IPS DF 6.9 (cell line): Measurements from ENCODE around the gene AGAP3.

Experiments
- DNase-seq: peaks from one replicate; pipeline ENCODE4 v3.0.0-alpha.2; 2013; ENCODE audit warnings: low read depth, low spot score
- H3K27ac ChIP-seq: one replicate; pipeline ENCODE4 v1.5.1; 2013; ENCODE audit warnings: low read length, control low read depth
- H3K27me3 ChIP-seq: 2 replicates; pipeline ENCODE4 v1.6.1; 2013; ENCODE audit warnings: mild to moderate bottlenecking, low read length; ENCODE audit not compliant: control insufficient read depth, insufficient read depth
- H3K36me3 ChIP-seq: 2 replicates; pipeline ENCODE4 v1.6.1; 2013; ENCODE audit warnings: low read length; ENCODE audit not compliant: control insufficient read depth, insufficient read depth
- H3K4me1 ChIP-seq: 2 replicates; pipeline ENCODE4 v1.6.1; 2013; ENCODE audit warnings: low read length; ENCODE audit not compliant: control insufficient read depth, insufficient read depth
- H3K4me3 ChIP-seq: 2 replicates; pipeline ENCODE4 v1.5.1; 2013; ENCODE audit warnings: mild to moderate bottlenecking, low read length
- H3K9me3 ChIP-seq: 2 replicates; pipeline ENCODE4 v1.6.1; 2013; ENCODE audit warnings: low read length, inconsistent platforms; ENCODE audit not compliant: control insufficient read depth, insufficient read depth
- WGBS: extraction: QIAGEN DNeasy Blood & Tissue Kit; methylation state at CpG from one replicate; pipeline ENCODE4 v1.1.7; 2013; ENCODE audit warnings: mixed read lengths, missing lambda C conversion rate; ENCODE audit not compliant: insufficient read length, insufficient coverage; 5-methylcytosine and 5-hydroxymethylcytosine counted together

The AGAP3 gene

DNA sequence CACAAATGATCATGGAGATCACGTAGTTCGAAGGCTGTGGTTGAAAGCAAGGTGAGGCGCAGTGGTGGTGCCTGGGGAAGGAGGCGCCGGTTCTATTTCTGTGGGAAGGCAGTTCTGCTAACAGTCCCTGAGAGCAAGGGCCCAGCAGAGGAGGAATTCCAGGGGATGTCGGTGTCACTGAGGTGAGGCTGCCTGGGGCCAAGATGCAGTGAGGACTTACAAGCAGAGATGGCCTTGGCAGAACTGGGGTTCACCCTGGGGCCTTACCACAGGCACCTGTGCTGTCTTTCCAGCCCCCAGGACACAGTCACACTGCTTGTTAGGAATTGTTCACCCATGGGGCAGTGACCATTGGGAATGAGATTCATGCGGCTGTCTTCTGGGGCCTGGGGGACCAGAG is 54.6 kb downstream of the AGAP3 start:
- peaks cover 9% of the 10 kb centered on the region for H3K4me1 ChIP-seq
- peaks cover 14% of the 10 kb centered on the region; the same call in 1 of the 2 replicates for H3K36me3 ChIP-seq
- no peak for DNase-seq
- no peak overlapping the region for H3K4me3 ChIP-seq
- no CpG with 5 or more reads among the region's 7 CpGs for WGBS
- H3K27me3 ChIP-seq, result no peaks in the 10 kb centered on the region
- no peaks in the 10 kb centered on the region for H3K9me3 ChIP-seq
- no peak overlapping the region for H3K27ac ChIP-seq

DNA sequence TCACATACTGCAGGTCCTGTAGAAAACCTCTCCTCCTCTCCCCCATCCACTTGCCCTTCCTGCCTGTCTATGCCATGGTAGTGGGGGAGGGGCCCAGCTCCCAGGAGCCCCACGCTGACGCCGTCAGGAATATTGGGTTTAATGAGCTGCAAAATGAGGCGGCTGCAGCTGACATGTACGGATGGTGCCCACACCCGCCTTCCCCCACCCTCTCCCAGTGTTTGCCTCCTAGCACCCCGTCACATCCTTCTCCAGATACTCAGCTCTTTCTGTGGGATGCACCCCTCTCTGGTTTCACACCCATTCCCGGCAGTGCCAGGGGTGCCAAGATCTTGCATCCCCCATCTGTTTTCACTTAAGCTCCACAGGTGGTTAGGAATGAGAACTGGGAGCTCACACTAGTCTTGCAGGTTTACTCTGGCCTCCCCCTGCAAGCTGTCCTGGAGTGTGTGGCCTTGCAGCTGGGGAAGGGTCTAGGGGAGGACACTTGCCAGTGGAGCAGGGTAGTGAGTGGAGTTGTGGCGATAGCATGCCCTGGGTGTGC is 55.1 kb downstream of the AGAP3 start:
- H3K27ac ChIP-seq, result no peak overlapping the region

DNA sequence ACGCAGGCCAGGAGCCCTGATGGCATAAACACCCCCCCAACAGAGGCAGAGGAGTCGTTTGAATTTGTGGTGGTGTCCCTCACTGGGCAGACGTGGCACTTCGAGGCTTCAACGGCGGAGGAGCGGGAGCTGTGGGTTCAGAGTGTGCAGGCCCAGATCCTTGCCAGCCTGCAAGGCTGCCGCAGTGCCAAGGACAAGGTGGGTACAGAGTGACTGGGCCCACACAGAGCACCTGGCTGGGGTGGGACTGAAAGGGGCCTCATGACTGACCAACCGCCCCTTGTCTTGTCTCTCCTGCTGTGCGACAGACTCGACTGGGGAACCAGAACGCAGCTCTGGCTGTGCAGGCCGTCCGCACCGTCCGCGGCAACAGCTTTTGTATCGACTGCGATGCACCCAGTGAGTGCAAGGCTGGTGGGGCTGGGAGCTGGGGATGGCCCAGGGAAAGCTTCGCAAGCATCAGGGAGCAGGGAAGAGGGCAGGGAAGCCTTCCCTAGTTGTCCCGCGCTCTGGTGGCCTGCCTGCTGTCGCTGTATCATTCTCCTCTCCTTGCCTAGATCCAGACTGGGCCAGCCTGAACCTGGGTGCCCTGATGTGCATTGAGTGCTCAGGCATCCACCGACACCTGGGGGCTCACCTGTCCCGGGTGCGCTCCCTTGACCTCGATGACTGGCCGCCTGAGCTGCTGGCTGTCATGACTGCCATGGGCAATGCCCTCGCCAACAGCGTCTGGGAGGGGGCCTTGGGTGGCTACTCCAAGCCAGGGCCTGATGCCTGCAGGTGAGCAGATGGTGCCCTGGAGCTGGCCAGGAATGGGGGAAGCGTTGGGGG is 55.8 kb downstream of the AGAP3 start:
- Histone ChIP-seq H3K27ac (no peak overlapping the region), H3K4me1 (peaks cover 9% of the 10 kb centered on the region), H3K9me3 (no peaks in the 10 kb centered on the region), H3K27me3 (no peaks in the 10 kb centered on the region), H3K36me3 (peaks cover 14% of the 10 kb centered on the region; the same call in 1 of the 2 replicates), H3K4me3 (no peak overlapping the region)
- no peak for DNase-seq
- no CpG with 5 or more reads among the region's 31 CpGs for WGBS

More for the DNA sequence above, 55.1 kb downstream of the AGAP3 start:
- Histone ChIP-seq H3K27me3 (no peaks in the 10 kb centered on the region), H3K9me3 (no peaks in the 10 kb centered on the region), H3K4me1 (peaks cover 9% of the 10 kb centered on the region), H3K4me3 (no peak overlapping the region), H3K36me3 (peaks cover 14% of the 10 kb centered on the region; the same call in 1 of the 2 replicates)
- DNase-seq, result no peak
- WGBS, result no CpG with 5 or more reads among the region's 9 CpGs

DNA sequence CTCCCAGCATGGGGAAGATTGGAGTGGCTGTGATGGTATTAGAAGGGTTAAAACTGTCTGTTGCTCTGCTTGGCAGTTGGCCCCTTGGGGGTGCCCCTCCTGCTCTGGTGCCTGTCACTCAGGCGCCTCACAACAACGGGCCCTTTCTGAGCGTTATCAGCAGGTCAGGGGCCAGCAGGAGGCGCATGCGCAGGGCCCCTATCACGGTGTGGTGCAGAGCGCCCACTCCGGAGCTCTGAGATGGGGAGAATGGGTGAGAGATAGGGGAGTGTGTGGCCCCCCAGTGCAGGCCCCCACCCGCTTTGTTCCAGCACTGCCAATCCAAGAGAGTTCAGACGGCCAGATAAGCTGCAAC is 56.4 kb downstream of the AGAP3 start:
- H3K27ac ChIP-seq, result no peak overlapping the region
- DNase-seq, result no peak

DNA sequence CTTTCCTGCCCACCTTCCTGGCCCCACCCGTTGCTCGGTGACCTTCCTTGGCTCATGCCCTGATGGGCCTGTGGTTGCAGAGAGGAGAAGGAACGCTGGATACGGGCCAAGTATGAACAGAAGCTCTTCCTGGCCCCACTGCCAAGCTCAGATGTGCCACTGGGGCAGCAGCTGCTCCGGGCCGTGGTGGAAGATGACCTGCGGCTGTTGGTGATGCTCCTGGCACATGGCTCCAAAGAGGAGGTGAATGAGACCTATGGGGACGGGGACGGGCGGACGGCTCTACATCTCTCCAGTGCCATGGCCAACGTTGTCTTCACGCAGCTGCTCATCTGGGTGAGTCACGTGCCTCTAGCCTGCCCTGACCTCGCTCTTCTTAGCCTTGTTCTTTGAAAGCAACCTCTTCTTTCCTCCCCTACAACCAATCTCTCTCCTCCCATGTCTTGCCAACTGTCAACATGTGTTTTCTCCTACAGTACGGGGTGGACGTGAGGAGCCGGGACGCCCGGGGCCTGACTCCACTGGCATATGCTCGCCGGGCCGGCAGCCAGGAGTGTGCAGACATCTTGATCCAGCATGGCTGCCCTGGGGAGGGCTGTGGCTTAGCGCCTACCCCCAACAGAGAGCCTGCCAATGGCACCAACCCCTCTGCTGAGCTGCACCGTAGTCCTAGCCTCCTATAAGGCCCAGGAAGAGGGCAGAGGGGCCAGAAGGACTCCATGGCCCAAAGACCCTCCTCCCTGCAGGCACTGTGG is 57.2 kb downstream of the AGAP3 start:
- no CpG with 5 or more reads among the region's 25 CpGs for WGBS
- no peak overlapping the region for H3K4me3 ChIP-seq
- no peak for DNase-seq
- no peaks in the 10 kb centered on the region for H3K9me3 ChIP-seq
- no peaks in the 10 kb centered on the region for H3K27me3 ChIP-seq
- H3K36me3 ChIP-seq, result peaks cover 14% of the 10 kb centered on the region; the same call in 1 of the 2 replicates
- H3K27ac ChIP-seq, result no peak overlapping the region
- peaks cover 9% of the 10 kb centered on the region for H3K4me1 ChIP-seq

More for the DNA sequence above, 56.4 kb downstream of the AGAP3 start:
- peaks cover 9% of the 10 kb centered on the region for H3K4me1 ChIP-seq
- H3K27me3 ChIP-seq, result no peaks in the 10 kb centered on the region
- no peak overlapping the region for H3K4me3 ChIP-seq
- peaks cover 14% of the 10 kb centered on the region; the same call in 1 of the 2 replicates for H3K36me3 ChIP-seq
- no CpG with 5 or more reads among the region's 10 CpGs for WGBS
- H3K9me3 ChIP-seq, result no peaks in the 10 kb centered on the region

DNA sequence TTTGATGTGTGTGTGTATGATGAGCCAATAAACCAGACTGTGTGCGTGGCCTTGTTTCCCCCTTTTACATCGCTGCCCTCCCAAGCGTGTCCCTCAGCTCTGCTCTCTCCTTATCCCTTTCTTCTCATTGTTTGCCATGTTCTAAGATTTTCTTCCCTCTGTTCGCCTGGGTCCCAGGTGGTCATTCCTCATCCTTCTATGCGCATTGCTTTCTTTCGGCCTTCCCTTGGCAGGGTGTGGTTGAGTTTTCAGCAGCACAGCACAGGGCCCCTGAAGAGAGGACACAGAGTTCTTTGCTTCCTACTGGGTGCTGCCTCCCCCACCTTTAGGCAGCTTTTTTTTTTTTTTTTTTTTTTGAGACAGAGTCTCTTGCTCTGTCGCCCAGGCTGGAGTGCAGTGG is 58.1 kb downstream of the AGAP3 start:
- Histone ChIP-seq H3K36me3 (peaks cover 14% of the 10 kb centered on the region; the same call in 1 of the 2 replicates), H3K4me3 (no peak overlapping the region), H3K27me3 (no peaks in the 10 kb centered on the region), H3K4me1 (peaks cover 7% of the 10 kb centered on the region), H3K9me3 (no peaks in the 10 kb centered on the region), H3K27ac (no peak overlapping the region)
- no CpG with 5 or more reads among the region's 7 CpGs for WGBS
- DNase-seq, result no peak

DNA sequence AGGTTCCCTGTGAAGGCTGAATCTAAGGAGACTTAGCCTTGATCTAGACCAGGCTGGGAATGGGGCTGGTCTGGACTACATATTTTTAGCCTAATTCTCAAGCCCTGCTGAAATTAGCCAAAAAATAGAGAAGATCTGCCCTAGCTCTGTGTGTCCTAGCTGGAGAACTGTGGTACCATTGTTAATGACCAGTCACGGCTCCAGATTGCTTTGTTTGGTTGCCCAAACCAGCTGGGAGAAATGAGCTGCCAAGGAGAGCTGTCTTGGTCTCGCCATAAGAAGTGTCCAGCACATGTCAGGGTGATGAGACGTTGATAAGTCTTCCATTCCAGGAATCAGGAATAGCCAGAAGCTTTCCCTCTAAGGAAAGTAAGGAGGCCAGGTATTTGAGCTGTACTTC is 60.5 kb downstream of the AGAP3 start:
- 0 out of 2 replicates have a peak, but pooled peaks cover 14% of the 10 kb centered on the region for H3K36me3 ChIP-seq
- H3K9me3 ChIP-seq, result no peaks in the 10 kb centered on the region
- H3K27me3 ChIP-seq, result no peaks in the 10 kb centered on the region
- no peak overlapping the region for H3K4me3 ChIP-seq
- H3K4me1 ChIP-seq, result peaks cover 6% of the 10 kb centered on the region
- H3K27ac ChIP-seq, result no peak overlapping the region
- no CpG with 5 or more reads among the region's 3 CpGs for WGBS
- DNase-seq, result no peak

DNA sequence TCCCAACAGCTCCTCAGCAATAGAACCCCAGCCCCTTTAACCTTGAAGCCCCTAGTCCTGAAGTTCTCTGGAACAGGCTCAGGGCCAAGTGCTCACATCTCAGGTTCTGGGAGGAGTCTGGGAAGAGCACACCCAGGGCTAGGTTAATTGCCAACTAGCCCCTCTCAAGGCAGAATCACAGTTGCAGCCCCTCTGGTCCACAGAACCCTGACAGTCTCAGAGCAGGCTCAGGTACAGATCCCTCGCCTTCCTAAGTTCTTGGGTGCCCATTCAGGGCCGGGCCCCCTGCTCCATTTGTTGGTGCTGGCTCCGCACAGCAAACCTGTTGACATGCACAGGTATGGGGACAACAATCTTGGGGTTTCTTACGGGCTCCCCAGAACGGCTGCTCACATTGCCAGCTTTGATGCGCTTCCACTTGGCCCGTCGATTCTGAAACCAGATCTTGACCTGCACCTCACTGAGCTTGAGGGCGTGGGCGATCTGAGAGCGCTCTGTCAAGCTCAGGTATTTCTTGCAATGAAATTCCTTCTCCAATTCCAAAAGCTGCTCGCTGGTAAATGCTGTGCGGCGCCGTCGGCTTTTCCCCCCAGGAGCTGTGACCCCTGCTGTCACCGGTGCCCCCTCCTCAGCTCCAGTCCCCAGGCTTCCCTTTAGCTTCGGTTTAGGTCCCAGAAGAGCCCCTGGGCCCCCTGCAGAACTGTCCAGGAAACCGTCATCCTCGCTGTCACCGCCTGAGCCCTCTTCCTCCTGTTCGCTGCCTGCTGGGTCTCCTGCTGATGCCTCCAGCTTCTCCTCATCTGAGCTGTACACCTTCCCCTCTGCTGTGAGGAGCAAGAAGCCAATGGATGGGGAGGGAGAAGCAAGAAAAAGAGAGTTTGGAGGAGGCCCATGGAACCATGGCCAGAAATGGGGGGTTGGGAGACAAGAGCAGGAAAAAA is 62.3 kb downstream of the AGAP3 start:
- H3K36me3 ChIP-seq, result 0 out of 2 replicates have a peak, but pooled peaks cover 5% of the 10 kb centered on the region
- no peak overlapping the region for H3K27ac ChIP-seq
- no peaks in the 10 kb centered on the region for H3K27me3 ChIP-seq
- H3K4me3 ChIP-seq, result no peak overlapping the region
- H3K9me3 ChIP-seq, result no peaks in the 10 kb centered on the region
- H3K4me1 ChIP-seq, result peaks cover 2% of the 10 kb centered on the region; the same call in 1 of the 2 replicates
- DNase-seq, result no peak
- no CpG with 5 or more reads among the region's 22 CpGs for WGBS

DNA sequence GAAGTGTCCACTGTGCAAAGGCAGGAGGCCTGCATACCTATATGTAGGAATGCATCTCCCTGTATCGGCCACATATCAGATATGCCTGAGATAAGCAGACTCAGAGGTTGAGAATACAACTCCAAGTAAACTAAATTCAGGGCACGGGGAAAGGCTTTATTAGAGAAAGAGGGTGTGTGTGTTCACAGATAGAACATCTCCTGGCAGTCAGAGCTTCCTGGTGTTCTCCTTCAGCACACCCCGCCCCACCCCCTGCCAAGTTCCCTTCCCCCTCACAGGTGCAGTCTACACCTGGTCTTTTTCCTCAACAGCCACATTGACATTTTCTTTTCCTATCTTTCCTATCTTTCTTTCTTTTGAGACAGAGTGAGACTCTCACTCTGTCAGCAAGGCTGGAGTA is 64.1 kb downstream of the AGAP3 start:
- WGBS, result no CpG with 5 or more reads among the region's 3 CpGs
- DNase-seq, result no peak

More for the DNA sequence above, 64.1 kb downstream of the AGAP3 start:
- Histone ChIP-seq H3K4me3 (no peak overlapping the region), H3K27ac (no peak overlapping the region), H3K36me3 (no peaks in the 10 kb centered on the region), H3K27me3 (no peaks in the 10 kb centered on the region), H3K4me1 (0 out of 2 replicates have a peak, but pooled peaks cover 1% of the 10 kb centered on the region), H3K9me3 (no peaks in the 10 kb centered on the region)
